HepG2 (cell line): ENCODE results near the gene NRK. TPM values are rescaled to one million over a fixed set of nuclear protein-coding genes. Genes with fewer than 3 reads are reported as not detected.

ENCODE experiments used
- ARHGAP35 ChIP-seq: sonication (generic); formaldehyde crosslinking; IDR thresholded peaks from 2 replicates; pipeline ENCODE4 v1.9.0; 2022; ENCODE audit warnings: mild to moderate bottlenecking, inconsistent platforms, moderate library complexity, missing genetic modification reagents, borderline replicate concordance
- ATF1 ChIP-seq: IDR thresholded peaks from 2 replicates; pipeline ENCODE4 v1.6.1; 2016; ENCODE audit warnings: mild to moderate bottlenecking, control low read depth
- ELF3 ChIP-seq: IDR thresholded peaks from 2 replicates; pipeline ENCODE4 v1.6.1; 2016; ENCODE audit warnings: missing genetic modification reagents, missing compliant biosample characterization
- FOXA1 ChIP-seq, 2 experiments: fragments of 450-650 bp in 1 of 2; sonication (generic) in 1 of 2; formaldehyde crosslinking in 1 of 2; IDR thresholded peaks; 2 replicates each; pipeline versions ENCODE4 v1.4.0 to v1.6.1; 2016 to 2020; ENCODE audit warnings: missing genetic modification reagents in 1 of 2
- GTF3A ChIP-seq: sonication (generic); formaldehyde crosslinking; conservative IDR thresholded peaks from 2 replicates; pipeline ENCODE4 v1.4.0; 2020; ENCODE audit warnings: mild to moderate bottlenecking, missing genetic modification reagents
- KLF13 ChIP-seq: sonication (generic); formaldehyde crosslinking; IDR thresholded peaks from 2 replicates; pipeline ENCODE4 v1.4.0; 2020; ENCODE audit warnings: mild to moderate bottlenecking, missing genetic modification reagents
- MAX ChIP-seq: IDR thresholded peaks from 2 replicates; pipeline ENCODE4 v1.6.1; 2012; ENCODE audit warnings: inconsistent platforms
- MLLT10 ChIP-seq: sonication (generic); formaldehyde crosslinking; IDR thresholded peaks from 2 replicates; pipeline ENCODE4 v1.4.0; 2020; ENCODE audit warnings: missing genetic modification reagents
- NCOA1 ChIP-seq: sonication (generic); formaldehyde crosslinking; IDR thresholded peaks from 2 replicates; pipeline ENCODE4 v1.9.0; 2021; ENCODE audit warnings: missing genetic modification reagents
- NONO ChIP-seq, 2 experiments: fragments of 450-650 bp in 1 of 2; sonication (generic) in 1 of 2; formaldehyde crosslinking in 1 of 2; IDR thresholded peaks in 1 of 2; conservative IDR thresholded peaks in 1 of 2; 2 replicates each; pipeline versions ENCODE4 v1.6.1 to v1.8.0; 2017 to 2022; ENCODE audit warnings: mild to moderate bottlenecking in 1 of 2, missing genetic modification reagents in 1 of 2, moderate library complexity in 1 of 2
- PAX8 ChIP-seq: sonication (generic); formaldehyde crosslinking; IDR thresholded peaks from 2 replicates; pipeline ENCODE4 v1.8.0; 2022; ENCODE audit warnings: mild to moderate bottlenecking, missing genetic modification reagents, borderline replicate concordance
- POLR2A ChIP-seq, 2 experiments: IDR thresholded peaks; 2 replicates each; pipeline ENCODE4 v1.6.1; 2011; ENCODE audit warnings: low read depth in 2 of 2, low read length in 2 of 2, mild to moderate bottlenecking in 1 of 2, moderate library complexity in 1 of 2; ENCODE audit not compliant: insufficient read depth in 1 of 2
- SOX6 ChIP-seq, 2 experiments: fragments of 450-650 bp in 1 of 2; sonication (generic) in 1 of 2; formaldehyde crosslinking in 1 of 2; IDR thresholded peaks; 2 replicates each; pipeline versions ENCODE4 v1.4.0 to v1.6.1; 2017 to 2020; ENCODE audit warnings: antibody characterized with exemption in 1 of 2, mild to moderate bottlenecking in 1 of 2, missing genetic modification reagents in 1 of 2
- SP5 ChIP-seq: IDR thresholded peaks from 2 replicates; pipeline ENCODE4 v1.6.1; 2016; ENCODE audit warnings: low read depth, borderline replicate concordance
- TIGD3 ChIP-seq: sonication (generic); formaldehyde crosslinking; IDR thresholded peaks from 2 replicates; pipeline ENCODE4 v1.5.1; 2020; ENCODE audit warnings: mild to moderate bottlenecking, missing genetic modification reagents, borderline replicate concordance
- TMF1 ChIP-seq: sonication (generic); formaldehyde crosslinking; IDR thresholded peaks from 2 replicates; pipeline ENCODE4 v1.8.1; 2022; ENCODE audit warnings: low read depth, missing genetic modification reagents
- TOPORS ChIP-seq: sonication (generic); formaldehyde crosslinking; IDR thresholded peaks from 2 replicates; pipeline ENCODE4 v1.8.0; 2023; ENCODE audit warnings: mild to moderate bottlenecking, missing genetic modification reagents
- ZNF12 ChIP-seq: sonication (generic); formaldehyde crosslinking; IDR thresholded peaks from 2 replicates; pipeline ENCODE4 v1.5.0; 2020; ENCODE audit warnings: missing genetic modification reagents
- ZNF264 ChIP-seq: sonication (generic); formaldehyde crosslinking; IDR thresholded peaks from 2 replicates; pipeline ENCODE4 v1.4.0; 2020; ENCODE audit warnings: missing genetic modification reagents
- ZNF3 ChIP-seq: IDR thresholded peaks from 2 replicates; pipeline ENCODE4 v1.7.0; 2017; ENCODE audit warnings: inconsistent platforms
- ZNF510 ChIP-seq: sonication (generic); formaldehyde crosslinking; IDR thresholded peaks from 2 replicates; pipeline ENCODE4 v1.4.0; 2020; ENCODE audit warnings: low read depth, mild to moderate bottlenecking, missing genetic modification reagents
- ZNF549 ChIP-seq: sonication (generic); formaldehyde crosslinking; IDR thresholded peaks from 2 replicates; pipeline ENCODE4 v1.5.0; 2020; ENCODE audit warnings: missing genetic modification reagents
- ZNF614 ChIP-seq: IDR thresholded peaks from 2 replicates; pipeline ENCODE4 v1.6.1; 2018; ENCODE audit warnings: missing biosample characterization, missing genetic modification reagents, inconsistent platforms, borderline replicate concordance
- ZNF687 ChIP-seq: sonication (generic); formaldehyde crosslinking; IDR thresholded peaks from 2 replicates; pipeline ENCODE4 v1.5.1; 2020; ENCODE audit warnings: mild to moderate bottlenecking, missing genetic modification reagents, moderate library complexity
- ZNF737 ChIP-seq: sonication (generic); formaldehyde crosslinking; IDR thresholded peaks from 2 replicates; pipeline ENCODE4 v1.5.0; 2020; ENCODE audit warnings: missing genetic modification reagents, mild to moderate bottlenecking, borderline replicate concordance
- ZNF816 ChIP-seq: sonication (generic); formaldehyde crosslinking; IDR thresholded peaks from 2 replicates; pipeline ENCODE4 v1.8.0; 2022; ENCODE audit warnings: missing genetic modification reagents, mild to moderate bottlenecking, borderline replicate concordance
- ZNF841 ChIP-seq: sonication (generic); formaldehyde crosslinking; IDR thresholded peaks from 2 replicates; pipeline ENCODE4 v1.8.1; 2023; ENCODE audit warnings: missing genetic modification reagents, borderline replicate concordance
- ZSCAN9 ChIP-seq: IDR thresholded peaks from 2 replicates; pipeline ENCODE4 v1.6.1; 2016; ENCODE audit warnings: borderline replicate concordance
- polyA plus RNA-seq, 8 experiments: library from polyadenylated mRNA; depleted of rRNA in 3 of 8; stranded (reverse) in 7 of 8; unstranded in 1 of 8; fragments of >200 nt; fragmentation: Illumina TruSeq in 4 of 8; extraction: Trizol in 4 of 8; gene quantifications; 2 replicates each; pipeline versions ENCODE4 v1.2.1 to v1.2.3, GENCODE V29; 2011 to 2016; ENCODE audit warnings: low read depth in 4 of 8, missing spikeins in 1 of 8, mixed read lengths in 1 of 8; ENCODE audit not compliant: insufficient read depth in 1 of 8
- total RNA-seq, 5 experiments: library from RNA; depleted of rRNA; stranded (reverse); fragments of >200 nt; fragmentation: Illumina TruSeq; extraction: Trizol; gene quantifications; 2 replicates each; pipeline ENCODE4 v1.2.3, GENCODE V29; 2016; ENCODE audit warnings: low read depth in 1 of 5

The NRK gene
- total and polyA plus RNA-seq, 2 of the 13 experiments (the other 11 are each of a cell fraction or from before 2014, with no cell fraction given) = not detected

GRCh38 chrX:106007815-106008214 is 185.5 kb downstream of the NRK start (continued):
- no peak for TF ChIP-seq SOX6 (IDR thresholded peaks at IDR 0.05)
- peak; percentile 89 for TF ChIP-seq SOX6 (CRISPR knock-in tag; IDR thresholded peaks at IDR 0.05)
- no peak for TF ChIP-seq NCOA1 (CRISPR knock-in tag)
- TF ChIP-seq ELF3 = peak; percentile 81
- no peak for TF ChIP-seq TMF1 (CRISPR knock-in tag)
- 0 out of 2 replicates have a peak, but pooled peaks have one; percentile 31 for TF ChIP-seq ZNF614 (CRISPR knock-in tag)
- no peak for TF ChIP-seq ZNF687
- TF ChIP-seq PAX8 = no peak
- peak; percentile 23; the same call in 1 of the 2 replicates for TF ChIP-seq MAX
- TF ChIP-seq POLR2A (IDR thresholded peaks at IDR 0.05; ENCODE audit: insufficient read depth in 1 of 2, low read depth in 2 of 2, low read length in 2 of 2) = no peak
- TF ChIP-seq SP5 (CRISPR knock-in tag) = peak; percentile 86
- no peak for TF ChIP-seq ZNF737 (CRISPR knock-in tag)
- TF ChIP-seq ATF1 (CRISPR knock-in tag) = 0 out of 2 replicates have a peak, but pooled peaks have one; percentile 44
- TF ChIP-seq ZNF264 (CRISPR knock-in tag) = no peak
- no peak for TF ChIP-seq GTF3A (CRISPR knock-in tag)
- no peak for TF ChIP-seq FOXA1 (IDR thresholded peaks at IDR 0.05)
- peak; percentile 44; the same call in 1 of the 2 replicates for TF ChIP-seq FOXA1 (CRISPR knock-in tag; IDR thresholded peaks at IDR 0.05)
- no peak for TF ChIP-seq ZNF510 (CRISPR knock-in tag)
- no peak for TF ChIP-seq ZNF841 (CRISPR knock-in tag)
- TF ChIP-seq MLLT10 = no peak
- no peak for TF ChIP-seq ZNF3 (CRISPR knock-in tag)
- no peak for TF ChIP-seq NONO (IDR thresholded peaks at IDR 0.05)
- peak; percentile 62 for TF ChIP-seq NONO (CRISPR knock-in tag; conservative IDR thresholded peaks at IDR 0.05)
- no peak for TF ChIP-seq TOPORS (CRISPR knock-in tag)
- TF ChIP-seq ARHGAP35 (CRISPR knock-in tag) = no peak
- TF ChIP-seq ZNF549 (CRISPR knock-in tag) = no peak
- no peak for TF ChIP-seq KLF13
- TF ChIP-seq ZNF816 = no peak
- TF ChIP-seq ZSCAN9 (CRISPR knock-in tag) = no peak
- TF ChIP-seq ZNF12 (CRISPR knock-in tag) = 0 out of 2 replicates have a peak, but pooled peaks have one; percentile 10
- TF ChIP-seq TIGD3 (CRISPR knock-in tag) = no peak
